Endothelial cell of umbilical vein (primary cell): ENCODE results near the gene TMEM217.

Experiments used
- CTCF ChIP-seq, 2 donors: IDR thresholded peaks; 1 replicate in 1 of 2; 2 replicates in 1 of 2; pipeline ENCODE4 v1.5.1; 2011; ENCODE audit warnings: low read length in 2 of 2, mild to moderate bottlenecking in 2 of 2, moderate library complexity in 2 of 2, control low read depth in 1 of 2, inconsistent platforms in 1 of 2, low read depth in 1 of 2; ENCODE audit not compliant: insufficient read depth in 1 of 2; ENCODE audit errors: extremely low read depth in 1 of 2
- EZH2 ChIP-seq: IDR thresholded peaks from 2 replicates; pipeline ENCODE4 v1.6.1; 2012; ENCODE audit warnings: borderline replicate concordance, low read depth, mild to moderate bottlenecking, moderate library complexity, low read length, inconsistent platforms; ENCODE audit not compliant: severe bottlenecking
- POLR2A ChIP-seq: IDR thresholded peaks from 2 replicates; pipeline ENCODE4 v1.6.1; 2012; ENCODE audit warnings: low read depth, mild to moderate bottlenecking, control low read depth, low read length
- POLR2AphosphoS5 ChIP-seq: IDR thresholded peaks from 2 replicates; pipeline ENCODE4 v1.6.1; 2012; ENCODE audit warnings: low read depth, mild to moderate bottlenecking, control low read depth, low read length, moderate library complexity; ENCODE audit not compliant: insufficient read depth

- no peak for TF ChIP-seq CTCF (IDR thresholded peaks at IDR 0.05; ENCODE audit: extremely low read depth in 1 of 2, insufficient read depth in 1 of 2, low read depth in 1 of 2, low read length in 2 of 2)
- TF ChIP-seq EZH2: no peak
- TF ChIP-seq POLR2AphosphoS5: no peak
- no peak for TF ChIP-seq POLR2A
These were observed 48.8 kb upstream of the TMEM217 start for GRCh38 chr6:37306624-37307222.
